ENCODE results near the gene CCNT1. TPM values are rescaled to one million over a fixed set of nuclear protein-coding genes. Genes with fewer than 3 reads are reported as not detected.
A peak's percentile ranks its signal among the peaks of the same experiment; 100 is the strongest.

CCNT1 gene
- total and polyA plus RNA-seq, 2 experiments from 2014 or later, result 5.5 to 19.3 TPM

- peaks cover 50% of the 10 kb centered on the region for H3K79me2 ChIP-seq (ENCODE audit: insufficient read depth)
- no peak for TF ChIP-seq EZH2phosphoT487 (IDR thresholded peaks at IDR 0.05; ENCODE audit: insufficient read depth, low read depth)
- TF ChIP-seq EZH2 (IDR thresholded peaks at IDR 0.05; ENCODE audit: insufficient read depth, poor library complexity, severe bottlenecking), result no peak
Measured at GRCh38 chr12:48681710-48682532, 34.6 kb downstream of the CCNT1 start, which contains the start of gene KANSL2. Gene KANSL2 (minus strand): TSS chr12:48682238. CDS start chr12:48681632, 606 bp downstream.

GRCh38 chr12:48681399-48681709, 35.2 kb downstream of the CCNT1 start:
- DNase-seq, result peak; percentile 59
- Histone ChIP-seq H4K20me1 (ENCODE audit: insufficient read depth) (no peaks in the 10 kb centered on the region; the same call in 1 of the 2 replicates), H2AFZ (peak overlapping the region; percentile 98), H3K27ac (peak overlapping the region; percentile 90), H3K4me2 (ENCODE audit: unreplicated experiment) (peak overlapping the region; percentile 93), H3K4me3 (peak overlapping the region; percentile 90), H3K27me3 (replicated peaks; ENCODE audit: insufficient read depth) (no peaks in the 10 kb centered on the region), H3K9me2 (ENCODE audit: insufficient read depth) (no peaks in the 10 kb centered on the region), H3K9me3 (ENCODE audit: low read depth) (no peaks in the 10 kb centered on the region), H3K4me1 (ENCODE audit: insufficient read depth) (peaks cover 36% of the 10 kb centered on the region), H3K79me2 (ENCODE audit: insufficient read depth) (peaks cover 56% of the 10 kb centered on the region), H3K9ac (peak overlapping the region; percentile 95), H3K36me3 (ENCODE audit: low read depth) (peaks cover 14% of the 10 kb centered on the region), H3F3A (ENCODE audit: insufficient read depth) (peaks cover 19% of the 10 kb centered on the region)
- in situ Hi-C loops (cut with MboI), result no loop called here
- 0 to 2% methylated on average over 11 of the region's 11 CpGs for WGBS, 2 experiments (ENCODE audit: low coverage in 1 of 2, low lambda C conversion rate in 2 of 2, missing lambda C conversion rate in 2 of 2)
- TF ChIP-seq EZH2phosphoT487 (IDR thresholded peaks at IDR 0.05; ENCODE audit: insufficient read depth, low read depth), result no peak
- no peak for TF ChIP-seq EZH2 (IDR thresholded peaks at IDR 0.05; ENCODE audit: insufficient read depth, poor library complexity, severe bottlenecking)

More at GRCh38 chr12:48681710-48682532, 34.6 kb downstream of the CCNT1 start, which contains the start of gene KANSL2:
- H4K20me1 ChIP-seq (ENCODE audit: insufficient read depth), result no peaks in the 10 kb centered on the region; the same call in 1 of the 2 replicates
- WGBS, 2 experiments (ENCODE audit: low coverage in 1 of 2, low lambda C conversion rate in 2 of 2, missing lambda C conversion rate in 2 of 2), result 0 to 2% methylated on average over 53 to 64 of the region's 64 CpGs
- H3K9ac ChIP-seq, result peak within 1 kb of the TSS; percentile 95
- H3K36me3 ChIP-seq (ENCODE audit: low read depth), result peaks cover 10% of the 10 kb centered on the region
- H3K4me3 ChIP-seq, result peak within 1 kb of the TSS; percentile 90
- no peaks in the 10 kb centered on the region for H3K9me3 ChIP-seq (ENCODE audit: low read depth)
- peaks cover 36% of the 10 kb centered on the region for H3K4me1 ChIP-seq (ENCODE audit: insufficient read depth)
- peak; percentile 100 for DNase-seq
- H2AFZ ChIP-seq, result peak within 1 kb of the TSS; percentile 98
- peak within 1 kb of the TSS; percentile 93 for H3K4me2 ChIP-seq (ENCODE audit: unreplicated experiment)
- H3K27ac ChIP-seq, result peak within 1 kb of the TSS; percentile 90
- H3K9me2 ChIP-seq (ENCODE audit: insufficient read depth), result no peaks in the 10 kb centered on the region
- peaks cover 25% of the 10 kb centered on the region for H3F3A ChIP-seq (ENCODE audit: insufficient read depth)
- in situ Hi-C loops (cut with MboI), result no loop called here
- H3K27me3 ChIP-seq (replicated peaks; ENCODE audit: insufficient read depth), result no peaks in the 10 kb centered on the region

GRCh38 chr12:48680861-48681260, 35.6 kb downstream of the CCNT1 start:
- no peaks in the 10 kb centered on the region; the same call in 1 of the 2 replicates for H4K20me1 ChIP-seq (ENCODE audit: insufficient read depth)
- peak overlapping the region; percentile 90; the same call in 1 of the 2 replicates for H3K27ac ChIP-seq
- TF ChIP-seq EZH2 (IDR thresholded peaks at IDR 0.05; ENCODE audit: insufficient read depth, poor library complexity, severe bottlenecking) (no peak), EZH2phosphoT487 (IDR thresholded peaks at IDR 0.05; ENCODE audit: insufficient read depth, low read depth) (no peak)
- peak overlapping the region; percentile 93 for H3K4me2 ChIP-seq (ENCODE audit: unreplicated experiment)
- peak overlapping the region; percentile 95 for H3K9ac ChIP-seq
- no peaks in the 10 kb centered on the region for H3K27me3 ChIP-seq (replicated peaks; ENCODE audit: insufficient read depth)
- no peaks in the 10 kb centered on the region for H3K9me3 ChIP-seq (ENCODE audit: low read depth)
- H3K9me2 ChIP-seq (ENCODE audit: insufficient read depth), result no peaks in the 10 kb centered on the region
- peaks cover 36% of the 10 kb centered on the region for H3K4me1 ChIP-seq (ENCODE audit: insufficient read depth)
- no peak overlapping the region for H2AFZ ChIP-seq
- peaks cover 61% of the 10 kb centered on the region for H3K79me2 ChIP-seq (ENCODE audit: insufficient read depth)
- in situ Hi-C loops (cut with MboI), result no loop called here
- H3K36me3 ChIP-seq (ENCODE audit: low read depth), result peaks cover 19% of the 10 kb centered on the region
- 78 to 80% methylated on average over 13 of the region's 13 CpGs for WGBS, 2 experiments (ENCODE audit: low coverage in 1 of 2, low lambda C conversion rate in 2 of 2, missing lambda C conversion rate in 2 of 2)
- peaks cover 17% of the 10 kb centered on the region for H3F3A ChIP-seq (ENCODE audit: insufficient read depth)
- H3K4me3 ChIP-seq, result peak overlapping the region; percentile 90
- no peak for DNase-seq

GRCh38 chr12:48678551-48679185, 37.8 kb downstream of the CCNT1 start:
- H3K4me3 ChIP-seq, result peak overlapping the region; percentile 90
- no peaks in the 10 kb centered on the region for H3K27me3 ChIP-seq (replicated peaks; ENCODE audit: insufficient read depth)
- no peak for DNase-seq
- peaks cover 10% of the 10 kb centered on the region; the same call in 1 of the 2 replicates for H3F3A ChIP-seq (ENCODE audit: insufficient read depth)
- H3K79me2 ChIP-seq (ENCODE audit: insufficient read depth), result peaks cover 83% of the 10 kb centered on the region
- H3K9me2 ChIP-seq (ENCODE audit: insufficient read depth), result no peaks in the 10 kb centered on the region
- 75 to 77% methylated on average over 3 of the region's 3 CpGs for WGBS, 2 experiments (ENCODE audit: low coverage in 1 of 2, low lambda C conversion rate in 2 of 2, missing lambda C conversion rate in 2 of 2)
- H3K4me1 ChIP-seq (ENCODE audit: insufficient read depth), result peaks cover 36% of the 10 kb centered on the region
- H3K4me2 ChIP-seq (ENCODE audit: unreplicated experiment), result peak overlapping the region; percentile 33
- in situ Hi-C loops (cut with MboI), result no loop called here
- no peak for TF ChIP-seq EZH2phosphoT487 (IDR thresholded peaks at IDR 0.05; ENCODE audit: insufficient read depth, low read depth)
- TF ChIP-seq EZH2 (IDR thresholded peaks at IDR 0.05; ENCODE audit: insufficient read depth, poor library complexity, severe bottlenecking), result no peak
- no peaks in the 10 kb centered on the region for H3K9me3 ChIP-seq (ENCODE audit: low read depth)
- no peak overlapping the region for H2AFZ ChIP-seq
- H3K36me3 ChIP-seq (ENCODE audit: low read depth), result peaks cover 27% of the 10 kb centered on the region
- no peaks in the 10 kb centered on the region; the same call in 1 of the 2 replicates for H4K20me1 ChIP-seq (ENCODE audit: insufficient read depth)
- 0 out of 2 replicates have a peak overlapping the region, but pooled peaks have one; percentile 2 for H3K27ac ChIP-seq
- no peak overlapping the region for H3K9ac ChIP-seq
